Left lung (tissue), 10 donors: Measurements from ENCODE around the gene HOXA10. TPM values are rescaled to one million over a fixed set of nuclear protein-coding genes. Genes with fewer than 3 reads are reported as not detected.

Source experiments
- ATAC-seq: fragments of 200-7000 bp; cut with Tn5 transposase; one replicate; pipeline ENCODE4 v1.9.1; 2020; ENCODE audit warnings: moderate library complexity
- DNase-seq, 4 donors: peaks; one replicate each; pipeline ENCODE4 v3.0.0-alpha.2; 2013 to 2020
- H3K27ac ChIP-seq, 2 donors: fragments of 200-600 bp; sonication (generic) in 1 of 2; one replicate each; pipeline versions ENCODE4 v1.5.0 to v1.8.0; 2020 to 2021
- H3K27me3 ChIP-seq, 2 donors: fragments of 200-600 bp; sonication (generic) in 1 of 2; one replicate each; pipeline versions ENCODE4 v1.5.0 to v1.8.0; 2020 to 2021
- H3K36me3 ChIP-seq, 2 donors: fragments of 200-600 bp; sonication (generic) in 1 of 2; one replicate each; pipeline versions ENCODE4 v1.5.0 to v1.8.0; 2020 to 2021
- H3K4me1 ChIP-seq, 2 donors: fragments of 200-600 bp; one replicate each; pipeline ENCODE4 v1.8.0; 2021
- H3K4me3 ChIP-seq, 2 donors: fragments of 200-600 bp; sonication (generic) in 1 of 2; one replicate each; pipeline versions ENCODE4 v1.5.0 to v1.8.0; 2020 to 2021; ENCODE audit warnings: mild to moderate bottlenecking in 1 of 2
- H3K9me3 ChIP-seq, 2 donors: fragments of 200-600 bp; sonication (generic) in 1 of 2; one replicate each; pipeline versions ENCODE4 v1.5.0 to v1.8.0; 2020 to 2021
- CTCF ChIP-seq, 2 donors: fragments of 200-600 bp; sonication (generic) in 1 of 2; IDR thresholded peaks; one replicate each; pipeline versions ENCODE4 v1.5.0 to v1.8.0; 2021; ENCODE audit warnings: antibody characterized with exemption in 2 of 2
- intact Hi-C, 2 donors: fragments of 100-400 bp; cut with DNase I; formaldehyde crosslinking; loops; one replicate each; pipeline versions ENCODE4 v1.11.2 to v1.14.2; 2022
- polyA plus RNA-seq, 6 donors: library from polyadenylated mRNA; unstranded; fragments of 120-200 nt; gene quantifications; one replicate each; pipeline ENCODE4 v1.2.1, GENCODE V29; 2013; ENCODE audit not compliant: insufficient read length in 6 of 6
- total RNA-seq, 2 donors: library from RNA; stranded (reverse); fragmentation: NEBNext Ultra II Directional; extraction: Animal tissue kit (Norgen Biotek cat#: 25700); gene quantifications; one replicate each; pipeline ENCODE4 v1.2.1, GENCODE V29; 2021
- donor health status: DM: no; HTN: yes; CAD: no.
- donor health status: DM: no; HTN: no; CAD: no.

Gene HOXA10
- total and polyA plus RNA-seq, 8 donors = 0.34 to 1.3 (median 0.41) TPM; not detected in 1

DNA sequence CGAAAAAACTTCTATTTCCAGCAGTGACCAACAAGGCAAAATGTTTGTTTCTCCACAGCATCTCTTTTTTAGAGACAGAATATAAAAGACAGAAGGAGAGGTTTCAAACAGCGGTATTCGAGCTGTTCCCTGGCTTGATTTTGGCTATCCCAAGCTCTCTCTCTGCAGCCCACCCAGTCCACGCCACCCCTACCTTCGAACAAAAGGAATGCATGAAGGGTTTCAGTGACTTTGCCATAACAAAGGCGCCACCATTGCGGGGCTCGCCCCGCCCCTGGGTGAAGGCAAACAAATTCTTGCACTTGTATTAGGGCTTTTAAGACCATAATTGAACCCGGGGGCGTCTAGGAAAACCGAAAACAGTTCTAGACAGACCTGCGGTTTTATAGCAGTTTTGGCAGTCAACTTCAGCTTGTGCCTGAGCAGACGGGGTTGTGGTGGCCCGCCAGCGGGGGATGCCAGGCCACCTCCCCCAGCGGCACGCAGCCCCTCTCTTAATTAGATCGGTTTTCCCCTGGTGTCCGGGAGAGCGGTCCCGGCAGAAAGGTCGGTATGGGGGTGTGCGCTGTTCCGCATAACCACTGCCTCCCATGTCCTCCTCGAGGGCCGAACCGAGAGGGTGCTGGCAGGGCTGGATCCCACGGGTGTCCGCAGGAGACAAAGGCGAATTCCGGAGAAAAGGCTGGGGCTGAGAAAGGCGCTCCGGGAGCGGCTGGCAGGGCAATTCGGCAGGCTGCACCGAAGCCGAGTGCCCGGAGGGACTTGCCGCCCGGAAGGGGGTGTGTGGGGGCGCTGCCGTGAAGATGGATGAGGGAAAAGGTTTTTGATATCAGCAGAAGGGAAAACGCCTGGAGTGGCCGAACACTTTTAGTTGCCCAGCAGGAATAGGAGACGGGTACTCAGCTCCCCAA lies 13.6 kb upstream of the HOXA10 start:
- no peak overlapping the region for H3K4me3 ChIP-seq
- peaks cover 100% of the 10 kb centered on the region in 2 donors for H3K27me3 ChIP-seq
- H3K36me3 ChIP-seq = no peaks in the 10 kb centered on the region
- intact Hi-C loops = no loop called here
- H3K27ac ChIP-seq = no peak overlapping the region
- ATAC-seq (no peak), DNase-seq (peak in 2 of 4 donors; percentile 29 to 51)
- peaks cover 5 to 60% of the 10 kb centered on the region in 2 donors for H3K4me1 ChIP-seq
- H3K9me3 ChIP-seq = no peaks in the 10 kb centered on the region
- no peak for TF ChIP-seq CTCF (IDR thresholded peaks at IDR 0.05)

- Histone ChIP-seq H3K9me3 (no peaks in the 10 kb centered on the region), H3K36me3 (no peaks in the 10 kb centered on the region), H3K27me3 (peaks cover 100% of the 10 kb centered on the region in 2 donors), H3K4me1 (peaks cover 4 to 51% of the 10 kb centered on the region in 2 donors), H3K4me3 (no peak overlapping the region), H3K27ac (no peak overlapping the region)
- ATAC-seq (no peak), DNase-seq (no peak)
- no peak for TF ChIP-seq CTCF (IDR thresholded peaks at IDR 0.05)
- intact Hi-C loops = no loop called here
These were observed 12.8 kb upstream of the HOXA10 start for GRCh38 chr7:27186668-27187474.

- Histone ChIP-seq H3K36me3 (no peaks in the 10 kb centered on the region), H3K4me1 (peaks cover 4 to 50% of the 10 kb centered on the region in 2 donors), H3K9me3 (no peaks in the 10 kb centered on the region), H3K27ac (no peak overlapping the region), H3K27me3 (peaks cover 99 to 100% of the 10 kb centered on the region in 2 donors), H3K4me3 (no peak overlapping the region)
- DNase-seq = peak in 2 of 4 donors; percentile 16 to 49
- no peak for ATAC-seq
- TF ChIP-seq CTCF (IDR thresholded peaks at IDR 0.05) = no peak
- intact Hi-C loops = no loop called here
These were observed 11.9 kb upstream of the HOXA10 start for GRCh38 chr7:27185854-27186667.

DNA sequence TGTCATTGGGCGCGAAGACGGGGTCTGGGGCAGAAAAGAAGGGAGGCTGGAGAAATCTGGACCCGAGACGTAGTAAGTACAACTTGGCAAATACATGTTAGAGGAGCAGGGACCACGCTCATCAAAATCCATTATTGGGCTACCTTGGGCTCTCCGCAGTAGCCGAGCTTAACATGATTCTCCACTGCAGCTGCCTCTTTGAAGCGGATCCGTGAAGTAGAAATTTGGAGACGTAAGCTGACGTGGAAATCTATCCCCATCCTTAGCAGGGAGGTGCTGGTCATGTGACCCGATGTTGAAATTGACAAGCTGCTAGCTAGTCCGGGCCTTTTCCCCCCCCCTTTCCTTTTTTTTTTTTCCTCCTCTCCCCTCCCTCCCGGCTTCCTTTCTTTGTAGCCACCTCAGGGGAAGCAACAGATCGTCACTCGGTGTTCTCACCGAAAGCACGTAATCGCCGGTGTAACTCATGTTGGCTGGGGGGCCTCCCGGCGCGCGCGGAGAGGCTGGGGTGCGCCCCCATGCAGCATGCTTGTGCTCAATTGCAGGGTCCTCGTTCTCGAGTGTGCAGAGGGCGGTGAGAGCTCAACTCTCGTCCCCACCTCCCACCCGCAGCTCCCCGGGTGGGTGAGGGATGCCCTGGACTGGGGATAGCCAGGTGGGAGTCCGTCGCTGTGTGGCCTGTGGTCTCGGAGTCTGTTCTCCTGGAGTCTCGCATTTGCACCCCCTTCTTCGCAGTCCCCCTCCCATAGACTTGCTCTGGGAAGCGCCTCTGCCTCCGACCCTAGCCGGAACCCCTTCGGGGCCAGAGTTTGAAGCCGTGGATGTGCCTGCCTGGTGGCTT lies 11.1 kb upstream of the HOXA10 start, which contains the start of gene HOXA11:
Gene HOXA11, minus strand, starts transcription at position 220 of the 841 bp plus-strand sequence. Its CDS starts 88 bp downstream, at position 132.
- Histone ChIP-seq H3K9me3 (no peaks in the 10 kb centered on the region), H3K4me3 (peak within 1 kb of the TSS; percentile 1 to 31), H3K4me1 (peaks cover 4 to 50% of the 10 kb centered on the region in 2 donors), H3K27ac (no peak within 1 kb of the TSS), H3K27me3 (peaks cover 99 to 100% of the 10 kb centered on the region in 2 donors), H3K36me3 (no peaks in the 10 kb centered on the region)
- intact Hi-C loops = no loop called here
- TF ChIP-seq CTCF (IDR thresholded peaks at IDR 0.05) = no peak
- ATAC-seq (no peak), DNase-seq (peak in 2 of 4 donors; percentile 28 to 51)
